ENCODE measurements around the gene MRPL1.

The MRPL1 gene
- 4.6 to 27.1 (median 19.0) reads per million in 18 experiments for total RNA-seq

DNA sequence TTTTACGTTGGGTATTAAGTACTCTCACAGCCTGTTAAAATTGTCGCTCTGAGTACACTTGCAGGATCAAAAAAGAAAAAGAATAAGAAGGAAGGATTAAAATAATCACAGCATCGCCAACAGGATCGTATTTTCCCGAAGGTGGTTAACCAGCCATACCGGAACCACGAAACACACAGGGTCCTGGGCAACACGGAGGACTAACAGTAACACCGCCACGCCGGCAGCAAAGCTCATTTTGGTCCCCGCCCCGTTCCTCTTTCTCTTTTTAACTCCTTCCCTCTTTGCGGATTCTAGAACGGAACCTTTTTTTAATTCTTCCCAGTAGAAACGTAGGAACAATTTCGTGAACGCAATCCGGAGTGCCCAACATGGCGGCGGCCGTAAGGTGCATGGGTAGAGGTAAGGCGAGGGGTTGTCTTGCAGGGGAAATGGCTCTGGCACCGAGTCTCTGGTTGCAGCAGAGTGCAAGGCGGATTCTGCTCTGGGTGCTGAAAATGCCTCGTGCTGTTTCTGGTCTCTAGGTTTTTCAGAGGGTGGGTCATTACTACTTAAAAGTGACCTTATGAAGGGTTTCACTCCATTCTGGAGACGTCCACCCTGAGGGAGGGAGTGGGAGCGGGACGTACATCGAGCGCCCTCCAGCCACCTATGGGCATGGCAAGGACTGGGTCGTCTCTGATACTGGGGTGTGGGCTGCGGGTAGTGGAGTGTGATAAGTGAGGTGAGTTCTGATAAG lies at the start of gene MRPL1:
Gene MRPL1, plus strand, starts transcription at position 353 of the 739 bp plus-strand sequence. Its CDS starts 19 bp downstream, at position 372.
- DNase-seq = peak; percentile 95 to 98

DNA sequence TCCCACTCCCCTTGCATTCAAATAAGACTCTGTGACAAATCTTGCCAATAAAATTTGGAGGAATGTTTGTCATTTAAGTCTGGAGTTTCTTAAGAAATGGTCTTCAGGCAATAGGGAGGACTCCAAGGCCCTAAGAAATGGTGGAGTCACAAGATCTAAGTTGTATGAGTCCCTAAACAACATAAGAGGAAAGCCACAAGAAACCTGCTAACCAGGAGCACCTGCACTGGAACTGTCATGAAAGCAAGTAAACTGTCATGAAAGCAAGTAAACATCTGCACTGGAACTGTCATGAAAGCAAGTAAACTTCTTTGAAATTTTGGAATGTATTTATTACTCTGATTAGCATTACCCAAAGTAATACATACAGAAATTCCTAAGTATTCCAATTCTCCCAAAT lies 47.0 kb upstream of the MRPL1 start:
- DNase-seq = no peak

DNA sequence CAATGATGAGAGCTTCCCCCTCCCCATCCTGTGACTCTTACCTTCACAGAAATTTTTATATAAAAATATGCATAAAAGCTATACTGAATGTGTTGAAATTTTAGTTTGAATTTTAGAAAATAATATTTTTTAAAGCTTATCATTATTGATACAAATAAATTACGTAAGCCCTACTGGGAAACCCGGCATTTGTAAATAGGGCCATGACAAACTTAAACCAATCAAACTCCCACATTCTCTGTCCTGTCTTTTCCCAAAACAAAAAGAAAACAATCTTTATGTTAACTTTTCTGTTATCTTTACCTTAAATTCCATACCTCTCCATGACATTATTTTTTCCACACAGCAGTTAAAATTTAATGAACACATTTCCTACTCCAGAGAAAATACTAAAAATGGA lies 46.1 kb upstream of the MRPL1 start:
- DNase-seq = no peak

DNA sequence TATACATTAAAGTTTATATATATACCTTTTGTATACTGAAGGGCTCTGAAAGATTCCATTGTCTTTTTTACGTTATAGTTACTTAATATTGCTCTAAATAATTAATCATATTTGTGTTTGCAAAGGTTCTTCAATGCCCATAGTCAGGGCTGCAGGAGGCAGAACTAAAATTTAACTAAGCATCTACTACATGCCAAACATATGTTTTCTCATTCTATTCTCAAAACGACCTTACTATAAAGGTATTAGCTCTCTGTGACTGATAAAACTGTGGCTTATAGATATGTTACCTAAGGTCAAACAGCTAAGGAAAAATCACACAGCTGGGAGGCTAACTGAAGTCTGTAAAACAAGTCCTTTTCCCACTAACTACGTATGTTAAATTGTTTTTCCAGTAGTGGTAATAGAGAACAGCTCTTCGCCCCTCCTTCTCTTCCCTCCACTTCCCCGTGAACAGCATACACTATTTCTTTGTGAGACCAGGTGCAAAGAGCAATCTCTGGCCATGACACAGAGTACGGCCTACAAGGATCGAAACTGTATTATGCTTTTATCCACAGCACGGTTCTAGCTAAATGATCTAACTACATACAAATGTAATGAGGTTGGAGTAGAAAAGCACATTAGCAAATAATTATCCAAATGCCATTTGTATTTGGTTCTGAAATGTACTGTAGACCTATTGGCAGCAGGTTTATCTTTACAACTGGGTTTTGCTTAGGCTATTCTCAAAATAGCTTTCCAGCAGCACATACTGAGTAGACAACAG lies 45.1 kb upstream of the MRPL1 start:
- DNase-seq = no peak

DNA sequence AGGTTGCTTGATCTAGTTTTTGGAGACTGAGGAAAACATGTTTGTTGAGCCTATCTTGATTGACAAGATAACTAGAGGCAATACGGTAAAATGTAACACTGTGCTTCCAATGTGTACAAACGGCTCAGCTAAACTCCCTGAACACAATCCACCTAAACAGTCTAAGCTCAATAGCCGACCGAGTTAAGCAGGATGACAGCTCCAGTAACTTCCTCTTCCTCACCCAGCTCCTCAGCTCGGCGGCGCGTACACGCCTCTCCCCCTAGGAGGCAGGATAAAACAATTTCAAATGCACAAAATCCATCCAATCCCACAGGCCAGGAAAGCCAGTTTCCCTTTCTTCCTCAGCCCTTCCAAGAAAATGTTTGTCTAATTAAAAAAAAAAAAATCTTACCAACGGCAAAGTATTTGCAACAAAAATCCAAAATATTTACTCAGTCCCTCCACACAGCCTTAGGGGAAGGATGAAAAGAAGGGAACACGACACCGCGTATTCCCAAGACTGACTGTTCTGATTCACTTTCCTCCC lies 44.5 kb upstream of the MRPL1 start:
- DNase-seq = peak; percentile 74 to 82

DNA sequence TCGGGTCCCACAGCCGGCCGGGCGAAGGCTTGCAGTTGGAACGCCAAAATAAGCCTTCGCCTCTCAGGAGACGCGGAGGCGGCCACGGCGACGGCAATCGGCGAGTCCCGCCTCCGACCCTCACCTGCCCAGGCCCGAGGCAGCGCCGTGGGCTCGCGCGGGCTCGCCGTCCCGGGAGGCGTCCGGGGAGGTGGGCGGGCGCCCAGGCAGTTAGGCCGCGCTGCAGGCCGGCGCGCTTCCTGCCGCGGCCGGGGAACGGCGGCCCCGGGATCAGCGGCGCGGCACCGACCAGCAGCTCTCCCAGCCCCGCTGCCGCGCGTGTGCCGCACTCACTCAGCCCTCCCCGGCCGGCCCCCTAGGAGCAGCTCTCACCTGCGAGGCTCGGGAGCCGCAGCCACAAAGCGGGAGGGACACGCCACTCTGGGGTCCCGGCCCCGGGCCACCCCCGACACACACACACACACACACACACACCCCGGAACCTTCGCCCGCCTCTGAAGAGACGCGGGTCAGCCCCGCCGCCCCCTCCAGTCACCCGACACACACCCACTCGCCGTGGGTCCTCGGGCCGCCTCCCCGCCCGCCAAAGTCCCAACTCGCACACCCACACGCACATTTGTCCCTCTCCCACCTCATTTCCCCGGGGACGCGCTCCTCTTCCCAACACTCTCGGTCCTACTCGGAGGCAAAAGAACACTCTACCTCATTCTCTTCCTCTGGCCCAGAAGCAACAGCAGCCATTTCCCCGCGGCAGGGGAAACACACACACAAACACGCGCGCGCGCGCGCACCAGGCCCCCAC lies 43.8 kb upstream of the MRPL1 start, which contains the start of gene CNOT6L:
Gene CNOT6L, minus strand, starts transcription at position 767 of the 802 bp plus-strand sequence. Its CDS starts 60 bp downstream, at position 707.
- DNase-seq = peak; percentile 58 to 84

DNA sequence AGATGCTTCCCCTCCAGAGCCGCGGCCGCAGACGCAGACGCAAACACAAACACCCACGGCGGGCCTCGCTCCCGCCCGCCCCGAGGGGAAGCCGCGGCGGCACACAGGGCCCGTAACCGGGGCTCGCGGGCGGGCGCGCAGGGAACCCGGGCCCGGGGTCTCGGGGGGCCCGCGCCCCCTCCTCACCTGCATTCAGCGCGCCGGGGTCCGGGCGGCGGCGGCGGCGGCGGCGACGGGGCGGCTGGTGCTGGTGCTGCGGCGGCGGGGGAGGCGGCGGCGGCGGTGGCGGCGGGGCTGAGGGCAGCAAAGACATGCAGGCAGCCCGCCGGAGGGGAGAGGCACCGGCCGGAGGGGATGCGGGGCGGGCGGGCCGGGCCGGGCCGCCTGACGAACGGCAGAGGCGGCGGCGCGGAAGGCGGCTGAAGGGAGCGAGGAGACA lies 43.2 kb upstream of the MRPL1 start:
- peak in 1 of 2 donors; percentile 94 for DNase-seq

DNA sequence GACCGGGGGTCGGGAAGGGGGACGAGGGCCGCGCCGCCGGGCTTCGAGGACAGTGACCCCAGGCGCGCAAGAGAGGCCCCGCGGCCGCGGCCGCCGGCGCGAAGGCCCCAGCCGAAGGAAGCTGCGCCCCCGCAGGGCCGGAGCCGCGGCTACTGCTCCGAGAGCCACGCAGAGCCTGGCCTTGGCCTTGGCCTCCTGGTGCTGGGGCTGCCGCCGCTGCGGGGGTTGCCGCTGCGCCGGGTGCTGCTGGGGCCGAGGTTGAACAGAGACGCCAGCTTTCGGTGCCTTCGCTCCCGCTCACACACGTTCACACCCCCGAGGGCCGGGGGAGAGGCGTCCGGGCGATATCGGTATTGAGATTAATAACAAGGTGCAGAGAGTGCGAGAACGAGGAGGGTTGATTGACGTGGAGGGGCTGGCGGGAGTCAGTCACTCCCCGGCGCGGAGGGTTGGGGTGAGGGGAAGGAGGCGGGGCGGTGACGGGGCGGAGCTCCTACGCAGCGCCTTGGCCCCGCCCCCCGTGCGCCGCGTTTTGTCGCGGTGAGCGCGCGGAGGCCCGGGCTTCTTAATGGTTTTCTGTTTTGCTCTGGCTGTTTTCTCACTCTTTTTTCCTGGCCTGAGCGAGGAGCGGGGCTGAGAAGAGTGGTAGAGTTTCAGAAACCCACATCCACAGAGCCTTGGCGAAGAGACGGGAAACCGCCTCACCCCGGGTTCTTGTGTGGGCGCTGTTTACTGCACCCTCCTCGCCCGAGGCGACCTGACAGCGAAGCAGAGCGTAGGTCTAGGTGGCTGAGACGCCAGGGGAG lies 42.6 kb upstream of the MRPL1 start:
- DNase-seq = peak; percentile 86 to 91

DNA sequence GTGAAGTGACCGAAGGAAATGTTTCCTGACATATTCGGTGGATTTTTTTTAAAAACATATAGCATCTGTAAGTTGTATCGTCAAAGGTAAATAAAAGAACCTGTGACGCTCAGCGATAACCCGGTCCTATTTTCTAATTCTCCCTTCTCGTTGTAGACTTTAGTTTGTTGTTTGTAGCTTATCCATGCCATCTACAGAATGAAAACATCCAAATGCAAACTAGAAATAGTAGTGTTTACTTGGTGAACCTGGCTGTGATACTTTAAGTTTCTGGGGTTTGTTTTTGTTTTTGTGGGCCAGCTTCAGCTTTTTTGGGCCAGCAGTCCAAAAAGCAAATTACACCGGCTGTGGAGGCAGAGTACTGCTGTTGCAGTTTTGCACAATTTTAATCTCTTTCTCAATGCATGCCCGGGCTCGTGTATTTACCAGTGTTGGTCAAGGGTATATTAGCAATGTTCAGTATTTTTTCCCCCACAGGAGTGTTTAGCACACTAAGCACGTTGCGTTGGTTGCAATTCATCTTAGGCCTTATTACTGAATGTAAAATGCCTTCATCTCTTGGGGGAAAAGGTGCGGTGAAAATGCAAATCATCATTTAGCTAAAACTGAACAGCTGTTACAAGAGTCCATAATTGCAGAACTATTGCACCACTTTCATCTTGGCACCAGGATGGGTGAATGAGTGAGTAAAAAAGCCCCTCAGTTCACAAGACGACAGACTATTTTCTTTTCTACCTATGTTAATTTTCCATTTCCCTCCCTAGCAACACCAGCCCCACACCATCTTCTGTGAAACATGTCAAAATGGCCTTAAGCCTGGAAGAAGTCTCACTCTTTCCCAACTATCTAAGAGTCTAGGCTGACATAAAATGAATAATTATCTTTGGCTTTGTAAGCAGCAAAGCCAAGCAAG lies 41.7 kb upstream of the MRPL1 start:
- DNase-seq = peak; percentile 38 to 67

DNA sequence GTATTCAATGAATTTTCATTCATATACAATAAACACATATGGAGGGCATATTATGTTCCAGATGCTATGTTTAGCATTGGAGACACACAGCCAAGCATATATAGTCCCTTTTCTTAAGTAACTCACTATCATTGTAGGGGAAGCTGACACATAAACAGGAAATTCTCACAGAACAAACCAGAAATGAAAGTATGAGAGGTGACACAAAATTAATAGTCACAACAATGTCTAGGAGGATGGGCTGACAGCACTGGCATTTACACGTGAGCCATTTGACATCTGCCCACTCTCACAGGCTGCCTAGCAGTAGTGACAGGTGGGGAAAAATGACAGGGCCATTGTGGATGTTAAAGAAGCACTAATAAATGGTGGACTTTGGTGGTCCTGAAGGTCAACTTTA lies 40.9 kb upstream of the MRPL1 start:
- DNase-seq = peak; percentile 26 to 60

DNA sequence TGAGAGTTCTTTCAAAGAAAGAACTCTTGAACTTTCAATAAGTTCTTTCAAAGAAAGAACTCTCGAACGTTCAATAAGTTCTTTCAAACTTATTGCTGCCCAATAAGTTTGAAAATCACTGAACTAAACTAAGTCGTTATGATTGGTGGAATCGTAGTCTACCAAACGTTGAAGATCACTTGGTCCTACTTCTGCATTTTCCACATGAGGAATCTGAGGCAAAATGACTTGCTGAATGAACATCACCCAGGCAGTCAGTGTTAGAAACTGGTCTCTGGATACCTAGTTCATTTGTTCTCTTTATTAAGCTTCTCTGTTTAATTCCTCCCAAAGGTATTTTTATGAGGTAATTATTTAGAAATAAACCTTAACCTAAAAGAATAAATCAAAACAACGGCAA lies 36.4 kb upstream of the MRPL1 start:
- no peak for DNase-seq

DNA sequence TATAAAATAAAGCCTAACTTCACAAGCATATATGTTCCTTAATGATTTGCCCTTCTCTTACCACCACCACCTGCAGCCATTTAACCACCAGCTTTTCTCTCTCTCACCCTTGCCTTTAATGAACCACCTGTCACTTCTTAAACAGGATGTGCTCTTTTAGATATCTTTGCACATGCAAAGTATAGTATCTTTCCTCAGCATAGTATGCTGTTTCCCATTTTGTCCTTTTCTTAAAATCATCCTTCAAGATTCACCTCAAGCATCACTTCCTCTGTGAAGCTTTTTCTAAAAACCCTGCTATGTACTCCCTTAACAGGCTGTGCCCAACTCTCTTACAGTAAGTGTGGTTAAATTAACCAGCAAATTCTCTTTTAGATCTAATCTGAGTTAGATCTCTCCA lies 35.3 kb upstream of the MRPL1 start:
- DNase-seq = no peak

DNA sequence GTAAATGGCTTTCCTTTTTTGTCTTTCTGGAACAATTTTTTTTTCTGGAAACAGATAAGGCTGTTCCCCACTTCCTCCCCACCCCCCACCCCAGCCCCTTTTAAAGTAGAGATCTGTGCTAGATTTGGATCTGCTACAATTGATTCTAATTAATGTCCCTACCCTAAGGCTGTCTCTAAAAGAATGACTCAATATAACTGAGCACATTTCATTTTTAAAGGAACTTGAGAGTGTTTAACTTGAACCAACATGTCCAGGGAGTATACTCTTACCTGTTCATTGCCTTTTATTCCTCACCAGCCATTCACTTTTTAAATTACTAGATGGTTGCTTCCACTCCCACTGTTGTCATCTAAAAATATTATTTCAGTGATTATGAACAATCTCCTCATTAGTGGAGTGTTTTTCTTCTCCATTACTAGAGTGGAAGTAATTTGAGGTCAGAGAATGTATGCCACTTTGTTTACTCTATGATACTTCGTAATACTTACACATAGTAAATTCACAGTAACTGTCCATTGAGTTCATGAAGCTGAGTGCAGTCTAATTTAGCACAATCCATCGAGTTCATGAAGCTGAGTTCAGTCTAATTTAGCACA lies 29.4 kb upstream of the MRPL1 start:
- no peak for DNase-seq

DNA sequence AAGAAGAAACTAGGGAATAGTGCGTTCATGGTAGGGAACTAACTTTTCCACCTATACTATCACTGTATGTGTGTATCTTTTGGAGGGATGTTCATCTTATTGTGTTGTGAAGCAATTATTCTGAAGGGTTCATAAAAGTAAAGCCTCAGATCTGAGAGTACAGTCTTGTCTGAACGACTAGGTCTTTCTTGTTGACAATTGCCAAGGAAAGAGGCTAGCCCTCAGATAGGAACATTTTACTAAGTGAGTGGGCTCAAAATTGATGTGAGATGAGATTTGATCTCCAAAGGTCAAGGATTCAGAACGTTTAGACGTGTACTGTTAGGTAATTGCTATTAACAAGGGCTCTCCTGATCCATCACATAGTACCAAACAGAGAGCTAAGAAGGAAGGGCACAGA lies 28.2 kb upstream of the MRPL1 start:
- DNase-seq = no peak

DNA sequence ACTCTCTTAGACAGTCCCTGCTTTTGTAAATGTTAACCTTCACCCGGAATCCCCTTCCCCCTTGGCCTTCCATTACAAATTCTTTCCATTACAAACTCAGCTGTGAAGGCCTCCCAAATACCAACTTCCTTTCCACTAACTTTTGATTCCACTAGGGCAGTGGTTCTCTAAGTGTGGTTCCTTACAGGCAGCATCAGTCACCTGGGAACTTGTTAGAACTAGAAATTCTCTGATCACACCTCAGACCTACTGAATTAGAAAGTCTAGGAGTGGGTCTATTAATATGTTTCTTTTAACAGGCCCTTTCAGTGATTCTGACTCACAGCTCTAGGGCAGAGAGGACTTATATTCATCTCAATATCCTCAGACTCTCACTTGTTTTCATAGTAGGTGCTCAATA lies 19.0 kb upstream of the MRPL1 start:
- DNase-seq = no peak

DNA sequence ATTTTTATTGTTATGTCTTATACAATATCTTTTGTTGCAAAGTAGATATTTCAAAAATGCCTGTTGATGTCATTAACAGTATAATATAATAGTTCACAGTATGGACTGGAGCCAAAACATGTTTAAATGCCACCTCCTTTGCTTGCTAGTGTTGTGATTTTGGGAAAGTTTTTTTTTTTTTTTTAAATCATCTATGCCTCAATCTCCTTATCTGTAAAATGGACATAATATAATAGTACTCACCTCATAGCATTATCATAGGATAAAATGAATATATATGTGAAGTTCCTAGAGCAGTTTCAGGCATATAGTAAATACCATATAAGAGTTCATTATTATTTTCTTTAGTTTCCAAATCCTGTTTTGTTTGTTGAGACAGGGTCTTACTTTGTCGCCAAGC lies 18.3 kb upstream of the MRPL1 start:
- no peak for DNase-seq

DNA sequence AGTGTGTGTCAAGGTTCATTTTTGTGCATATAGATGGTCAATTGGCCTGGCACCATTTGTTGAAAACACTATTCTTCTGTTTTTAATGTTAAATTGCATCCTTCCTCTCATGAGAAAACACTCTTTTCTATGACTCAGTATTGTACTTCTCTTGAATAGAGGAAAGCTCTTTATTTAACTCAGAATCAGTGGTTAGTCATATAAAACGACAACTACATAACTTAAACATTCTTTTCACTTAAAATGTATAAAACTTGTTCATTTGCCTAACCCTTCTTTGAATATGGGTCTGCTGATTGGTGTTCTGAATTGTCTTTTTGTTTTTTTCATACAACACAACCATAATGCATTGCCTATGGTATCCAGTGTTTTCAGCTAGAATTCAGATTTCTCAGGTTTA lies 17.2 kb upstream of the MRPL1 start:
- no peak for DNase-seq

DNA sequence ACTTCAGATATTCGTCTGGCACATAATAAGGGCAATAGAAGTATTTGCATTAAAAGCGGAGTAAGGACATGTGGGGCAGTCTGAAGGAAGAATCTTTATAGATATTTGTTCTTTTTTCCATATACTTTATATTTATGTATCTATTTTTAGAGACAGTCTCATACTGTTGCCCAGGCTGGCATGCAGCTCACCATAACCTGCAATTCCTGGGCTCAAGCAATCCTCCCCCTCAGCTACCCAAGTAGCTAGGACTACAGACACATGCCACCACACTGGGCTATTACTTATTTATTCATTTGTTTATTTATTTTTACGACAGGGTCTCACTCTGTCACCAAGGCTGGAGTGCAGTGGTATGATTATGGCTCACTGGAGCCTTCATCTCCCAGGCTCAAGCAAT lies 16.7 kb upstream of the MRPL1 start:
- no peak for DNase-seq

DNA sequence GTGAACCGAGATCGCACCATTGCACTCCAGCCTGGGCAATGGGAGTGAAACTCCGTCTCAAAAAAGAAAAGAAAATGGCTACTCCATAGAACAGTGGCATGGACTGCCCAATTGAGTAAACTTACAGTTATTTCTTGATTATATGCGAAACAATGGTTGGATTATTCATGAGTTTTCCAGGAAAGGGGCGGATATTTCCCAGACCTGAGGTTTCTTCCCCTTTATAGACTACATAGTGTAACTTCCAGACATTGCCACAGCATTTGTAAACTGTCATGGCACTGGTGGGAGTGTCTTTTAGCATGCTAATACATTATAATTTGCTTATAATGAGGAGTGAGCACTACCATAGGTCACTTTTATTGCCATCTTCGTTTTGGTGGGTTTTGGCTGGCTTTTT lies 14.1 kb upstream of the MRPL1 start:
- peak in 1 of 2 donors; percentile 16 for DNase-seq

DNA sequence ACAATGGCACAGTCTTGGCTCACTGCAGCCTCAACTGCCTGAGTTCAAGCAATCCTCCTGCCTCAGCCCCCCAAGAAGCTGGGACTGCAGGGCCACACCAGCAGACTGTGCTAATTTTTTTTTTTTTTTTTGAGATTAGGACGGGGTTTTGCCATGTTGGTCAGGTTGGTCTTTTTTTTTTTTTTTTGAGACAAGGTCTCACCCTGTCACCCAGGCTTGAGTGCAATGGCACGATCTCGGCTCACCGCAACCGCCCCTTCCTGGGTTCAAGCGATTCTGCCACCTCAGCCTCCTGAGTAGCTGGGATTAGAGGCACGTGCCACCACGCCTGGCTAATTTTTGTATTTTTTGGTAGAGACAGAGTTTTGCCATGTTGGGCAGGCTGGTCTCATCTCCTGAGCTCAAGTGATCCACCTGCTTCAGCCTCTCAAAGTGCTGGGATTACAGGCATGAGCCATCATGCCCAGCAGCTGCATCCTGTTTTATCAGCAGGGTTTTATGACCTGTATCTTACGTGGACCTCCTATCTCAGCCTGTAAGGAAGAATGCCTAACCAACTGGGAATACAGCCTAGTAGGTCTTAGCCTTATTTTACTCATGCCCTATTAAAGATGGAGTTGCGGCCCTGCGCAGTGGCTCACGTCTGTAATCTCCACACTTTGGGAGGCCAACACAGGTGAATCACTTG lies 13.2 kb upstream of the MRPL1 start:
- no peak for DNase-seq
